Fibroblast of villous mesenchyme (primary cell): ENCODE data around the gene ZNF521. TPM values are rescaled to one million over a fixed set of nuclear protein-coding genes. Genes with fewer than 3 reads are reported as not detected.
A peak's percentile ranks its signal among the peaks of the same experiment; 100 is the strongest.

Experiments used
- DNase-seq: peaks from one replicate; pipeline ENCODE4 v3.0.0-alpha.2; 2010; ENCODE audit warnings: low read depth
- H3K4me3 ChIP-seq: 2 replicates; pipeline ENCODE4 v1.5.1; 2011; ENCODE audit warnings: low read depth, mild to moderate bottlenecking, low read length
- CTCF ChIP-seq: IDR thresholded peaks from 2 replicates; pipeline ENCODE4 v1.5.1; 2012; ENCODE audit warnings: low read depth, mild to moderate bottlenecking, low read length; ENCODE audit not compliant: insufficient read depth
- total RNA-seq: library from RNA; depleted of rRNA; stranded (reverse); fragments of >200 nt; gene quantifications from 2 replicates; pipeline ENCODE4 v1.2.3, GENCODE V29; 2012

ZNF521 gene
- total RNA-seq, 1 donor: 4.7 TPM

DNA sequence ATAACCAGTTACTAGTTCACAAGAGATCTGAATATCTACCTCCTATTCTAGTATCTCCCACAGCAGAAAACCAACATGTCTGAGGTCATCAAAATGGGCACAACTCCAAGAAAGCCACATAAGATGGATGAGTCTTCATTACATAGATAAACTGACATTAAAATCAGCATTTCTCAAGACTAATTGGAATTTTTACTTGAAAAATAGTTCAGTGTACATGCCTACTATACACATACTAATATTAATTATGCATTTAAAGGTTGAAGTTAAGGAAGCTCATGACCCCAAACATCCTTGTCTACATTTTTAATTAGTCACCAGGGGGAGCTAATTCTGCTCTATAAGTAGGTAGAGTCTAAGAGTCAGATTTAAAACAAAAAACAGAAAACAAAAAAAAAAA, 41.9 kb downstream of the ZNF521 start:
- peak; percentile 46 for DNase-seq
- TF ChIP-seq CTCF: peak; percentile 40
- H3K4me3 ChIP-seq: no peak overlapping the region

DNA sequence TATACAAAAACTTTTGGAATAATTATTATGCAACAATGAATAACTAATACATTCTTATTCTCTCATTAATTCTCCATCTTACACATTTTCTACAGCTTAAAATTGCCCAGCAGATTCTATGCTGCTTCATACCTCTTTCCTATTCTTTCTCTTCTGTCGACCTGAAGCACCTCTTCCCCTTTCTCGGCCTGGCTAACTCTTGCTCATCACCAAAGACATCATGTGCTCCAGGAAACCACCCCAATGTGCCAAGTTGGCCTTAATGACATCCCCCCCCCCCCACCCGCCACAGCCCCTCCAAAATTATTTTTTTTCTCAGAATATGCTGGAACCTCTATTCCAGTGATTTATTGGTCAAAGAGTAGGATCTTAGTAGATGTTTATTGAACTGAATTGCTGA, 43.6 kb downstream of the ZNF521 start:
- no peak for DNase-seq
- no peak overlapping the region for H3K4me3 ChIP-seq
- TF ChIP-seq CTCF: no peak

GRCh38 chr18:25307192-25307591, 44.8 kb downstream of the ZNF521 start:
- no peak for DNase-seq
- no peak for TF ChIP-seq CTCF
- no peak overlapping the region for H3K4me3 ChIP-seq

DNA sequence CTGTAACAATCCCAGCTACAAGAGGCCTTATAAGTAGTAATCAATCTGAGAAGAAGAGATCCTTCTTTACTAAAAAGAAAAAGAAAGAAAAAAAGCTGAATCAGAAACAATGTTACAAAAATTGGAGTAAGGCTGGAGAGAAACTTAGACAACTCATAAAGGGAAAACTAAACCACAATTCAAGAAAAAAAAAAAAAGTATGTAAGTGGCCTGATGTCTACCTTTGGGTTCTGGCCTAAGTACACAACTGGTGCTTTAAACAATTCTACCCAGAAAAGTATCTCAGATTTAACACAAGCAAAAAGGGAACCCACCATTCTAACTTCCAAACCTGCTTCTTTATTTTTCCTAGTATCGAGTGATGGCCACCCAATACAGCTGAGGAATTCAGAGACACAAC, 45.3 kb downstream of the ZNF521 start:
- DNase-seq: no peak

GRCh38 chr18:25305584-25305983, 46.4 kb downstream of the ZNF521 start:
- DNase-seq: no peak
- no peak for TF ChIP-seq CTCF
- H3K4me3 ChIP-seq: no peak overlapping the region

More for the DNA sequence above, 45.3 kb downstream of the ZNF521 start:
- TF ChIP-seq CTCF: no peak
- no peak overlapping the region for H3K4me3 ChIP-seq

DNA sequence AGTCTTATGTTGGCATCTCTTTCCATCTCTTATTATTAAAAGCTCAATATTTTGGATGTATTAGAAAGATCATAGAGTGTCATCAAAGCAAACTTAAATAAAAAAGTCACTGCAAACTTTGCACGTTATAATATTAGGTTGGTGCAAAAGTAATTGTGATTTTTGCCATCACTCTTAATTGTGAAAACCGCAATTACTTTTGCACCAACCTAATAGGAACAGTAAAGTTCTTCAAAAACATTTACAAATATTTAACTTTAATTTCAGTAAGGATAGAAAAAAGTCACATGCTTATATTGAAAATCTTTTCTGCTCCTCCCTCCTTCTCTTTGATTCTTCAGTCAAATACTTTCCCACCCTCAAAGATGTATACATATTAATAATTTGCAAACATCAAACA, 51.5 kb downstream of the ZNF521 start:
- no peak for TF ChIP-seq CTCF
- DNase-seq: no peak
- no peak overlapping the region for H3K4me3 ChIP-seq
